Fibroblast of skin of right quadriceps (primary cell): Measurements from ENCODE around the gene TTLL1.
"Not testable (repeated sequence)": the region's sequence is repeated elsewhere in the genome, so short reads cannot be mapped to it uniquely, and the experiment has no call there.

ENCODE experiments used
- DNase-seq: peaks from one replicate; pipeline ENCODE4 v3.0.0-alpha.2; 2013

Gene TTLL1

GRCh38 chr22:43109921-43110443 lies 20.8 kb upstream of the TTLL1 start:
- no peak for DNase-seq

- no peak for DNase-seq
These were observed 20.3 kb upstream of the TTLL1 start for GRCh38 chr22:43109511-43109910.

GRCh38 chr22:43106302-43106701 lies 17.1 kb upstream of the TTLL1 start:
- no peak for DNase-seq

- not testable (repeated sequence) for DNase-seq
These were observed 15.8 kb upstream of the TTLL1 start for GRCh38 chr22:43104950-43105349.

- not testable (repeated sequence) for DNase-seq
These were observed 14.9 kb upstream of the TTLL1 start for GRCh38 chr22:43104056-43104625.

GRCh38 chr22:43101306-43101705 lies 12.1 kb upstream of the TTLL1 start:
- no peak for DNase-seq

- DNase-seq, result no peak
These were observed 11.0 kb upstream of the TTLL1 start for GRCh38 chr22:43100225-43100624.

GRCh38 chr22:43099095-43099494 lies 9.9 kb upstream of the TTLL1 start:
- DNase-seq, result no peak

GRCh38 chr22:43098356-43098755 lies 9.2 kb upstream of the TTLL1 start:
- no peak for DNase-seq

- DNase-seq, result no peak
These were observed 7.2 kb upstream of the TTLL1 start for GRCh38 chr22:43096420-43096819.

GRCh38 chr22:43094551-43094950 lies 5.4 kb upstream of the TTLL1 start:
- DNase-seq, result no peak

- DNase-seq, result no peak
These were observed 4.9 kb upstream of the TTLL1 start for GRCh38 chr22:43094085-43094484.

GRCh38 chr22:43092085-43092484 lies 2.9 kb upstream of the TTLL1 start:
- DNase-seq, result no peak

- DNase-seq, result peak; percentile 90
These were observed 1.1 kb upstream of the TTLL1 start for GRCh38 chr22:43090130-43090789.

- no peak for DNase-seq
These were observed 586 bp downstream of the TTLL1 start for GRCh38 chr22:43088627-43088983.

- no peak for DNase-seq
These were observed 3.3 kb downstream of the TTLL1 start for GRCh38 chr22:43085658-43086606.

- DNase-seq, result peak; percentile 17
These were observed 7.2 kb downstream of the TTLL1 start for GRCh38 chr22:43081968-43082367.

GRCh38 chr22:43080616-43081015 lies 8.6 kb downstream of the TTLL1 start:
- no peak for DNase-seq

GRCh38 chr22:43079742-43080141 lies 9.4 kb downstream of the TTLL1 start:
- no peak for DNase-seq

- DNase-seq, result no peak
These were observed 10.7 kb downstream of the TTLL1 start for GRCh38 chr22:43078522-43078921.

GRCh38 chr22:43077121-43077877 lies 11.9 kb downstream of the TTLL1 start:
- DNase-seq, result no peak

GRCh38 chr22:43066844-43067385 lies 22.3 kb downstream of the TTLL1 start:
- DNase-seq, result peak; percentile 72

GRCh38 chr22:43066134-43066533 lies 23.1 kb downstream of the TTLL1 start:
- DNase-seq, result no peak
